ENCODE data around the gene SLC25A39. TPM values are rescaled to one million over a fixed set of nuclear protein-coding genes. Genes with fewer than 3 reads are reported as not detected.
A peak's percentile ranks its signal among the peaks of the same experiment; 100 is the strongest.

SLC25A39 gene
- total and polyA plus RNA-seq, 2 of the 13 experiments (the other 11 are each of a cell fraction or from before 2014, with no cell fraction given) = 144 to 151 TPM

GRCh38 chr17:44354582-44355561 lies 30.2 kb upstream of the SLC25A39 start (continued):
- TF ChIP-seq ZNF33B (CRISPR knock-in tag; IDR thresholded peaks at IDR 0.05) (peak; percentile 75; the same call in 1 of the 2 replicates), ADNP (CRISPR knock-in tag; IDR thresholded peaks at IDR 0.05) (no peak), NFE2L1 (CRISPR knock-in tag; IDR thresholded peaks at IDR 0.05; ENCODE audit: borderline replicate concordance) (no peak), PITX1 (CRISPR knock-in tag; IDR thresholded peaks at IDR 0.05) (0 out of 2 replicates have a peak, but pooled peaks have one; percentile 40), ZNF329 (CRISPR knock-in tag; IDR thresholded peaks at IDR 0.05; ENCODE audit: low read depth) (no peak), RBM39 (IDR thresholded peaks at IDR 0.05; ENCODE audit: low read depth, low read length, poor library complexity, severe bottlenecking) (no peak), ZNF674 (CRISPR knock-in tag; IDR thresholded peaks at IDR 0.05; ENCODE audit: low read depth) (peak; percentile 63; the same call in 1 of the 2 replicates), FOXA1 (IDR thresholded peaks at IDR 0.05) (no peak), FOXA1 (CRISPR knock-in tag; IDR thresholded peaks at IDR 0.05) (no peak), ZNF816 (CRISPR knock-in tag; IDR thresholded peaks at IDR 0.05; ENCODE audit: borderline replicate concordance) (no peak), BCL6 (CRISPR knock-in tag; IDR thresholded peaks at IDR 0.05) (no peak; the same call in 1 of the 2 replicates), NFIB (CRISPR knock-in tag; IDR thresholded peaks at IDR 0.05; ENCODE audit: borderline replicate concordance) (no peak), ZFP62 (CRISPR knock-in tag; IDR thresholded peaks at IDR 0.05) (no peak), ZNF180 (CRISPR knock-in tag; IDR thresholded peaks at IDR 0.05; ENCODE audit: borderline replicate concordance, low read depth) (no peak), FOSL2 (CRISPR knock-in tag; IDR thresholded peaks at IDR 0.05) (no peak), ZC3H13 (CRISPR knock-in tag; IDR thresholded peaks at IDR 0.05) (no peak), ZNF468 (CRISPR knock-in tag; IDR thresholded peaks at IDR 0.05) (no peak), ATF7 (IDR thresholded peaks at IDR 0.05) (no peak), ATF7 (CRISPR knock-in tag; IDR thresholded peaks at IDR 0.05) (no peak), ZFP82 (CRISPR knock-in tag; IDR thresholded peaks at IDR 0.05; ENCODE audit: borderline replicate concordance) (no peak)
- TF ChIP-seq, protein P1, sequence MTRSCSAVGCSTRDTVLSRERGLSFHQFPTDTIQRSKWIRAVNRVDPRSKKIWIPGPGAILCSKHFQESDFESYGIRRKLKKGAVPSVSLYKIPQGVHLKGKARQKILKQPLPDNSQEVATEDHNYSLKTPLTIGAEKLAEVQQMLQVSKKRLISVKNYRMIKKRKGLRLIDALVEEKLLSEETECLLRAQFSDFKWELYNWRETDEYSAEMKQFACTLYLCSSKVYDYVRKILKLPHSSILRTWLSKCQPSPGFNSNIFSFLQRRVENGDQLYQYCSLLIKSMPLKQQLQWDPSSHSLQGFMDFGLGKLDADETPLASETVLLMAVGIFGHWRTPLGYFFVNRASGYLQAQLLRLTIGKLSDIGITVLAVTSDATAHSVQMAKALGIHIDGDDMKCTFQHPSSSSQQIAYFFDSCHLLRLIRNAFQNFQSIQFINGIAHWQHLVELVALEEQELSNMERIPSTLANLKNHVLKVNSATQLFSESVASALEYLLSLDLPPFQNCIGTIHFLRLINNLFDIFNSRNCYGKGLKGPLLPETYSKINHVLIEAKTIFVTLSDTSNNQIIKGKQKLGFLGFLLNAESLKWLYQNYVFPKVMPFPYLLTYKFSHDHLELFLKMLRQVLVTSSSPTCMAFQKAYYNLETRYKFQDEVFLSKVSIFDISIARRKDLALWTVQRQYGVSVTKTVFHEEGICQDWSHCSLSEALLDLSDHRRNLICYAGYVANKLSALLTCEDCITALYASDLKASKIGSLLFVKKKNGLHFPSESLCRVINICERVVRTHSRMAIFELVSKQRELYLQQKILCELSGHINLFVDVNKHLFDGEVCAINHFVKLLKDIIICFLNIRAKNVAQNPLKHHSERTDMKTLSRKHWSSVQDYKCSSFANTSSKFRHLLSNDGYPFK (CRISPR knock-in tag; IDR thresholded peaks at IDR 0.05; ENCODE audit: borderline replicate concordance) = no peak
- TF ChIP-seq, protein P2, sequence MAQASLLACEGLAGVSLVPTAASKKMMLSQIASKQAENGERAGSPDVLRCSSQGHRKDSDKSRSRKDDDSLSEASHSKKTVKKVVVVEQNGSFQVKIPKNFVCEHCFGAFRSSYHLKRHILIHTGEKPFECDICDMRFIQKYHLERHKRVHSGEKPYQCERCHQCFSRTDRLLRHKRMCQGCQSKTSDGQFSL (CRISPR knock-in tag; IDR thresholded peaks at IDR 0.05) = 0 out of 2 replicates have a peak, but pooled peaks have one; percentile 18
- TF ChIP-seq, protein P3, sequence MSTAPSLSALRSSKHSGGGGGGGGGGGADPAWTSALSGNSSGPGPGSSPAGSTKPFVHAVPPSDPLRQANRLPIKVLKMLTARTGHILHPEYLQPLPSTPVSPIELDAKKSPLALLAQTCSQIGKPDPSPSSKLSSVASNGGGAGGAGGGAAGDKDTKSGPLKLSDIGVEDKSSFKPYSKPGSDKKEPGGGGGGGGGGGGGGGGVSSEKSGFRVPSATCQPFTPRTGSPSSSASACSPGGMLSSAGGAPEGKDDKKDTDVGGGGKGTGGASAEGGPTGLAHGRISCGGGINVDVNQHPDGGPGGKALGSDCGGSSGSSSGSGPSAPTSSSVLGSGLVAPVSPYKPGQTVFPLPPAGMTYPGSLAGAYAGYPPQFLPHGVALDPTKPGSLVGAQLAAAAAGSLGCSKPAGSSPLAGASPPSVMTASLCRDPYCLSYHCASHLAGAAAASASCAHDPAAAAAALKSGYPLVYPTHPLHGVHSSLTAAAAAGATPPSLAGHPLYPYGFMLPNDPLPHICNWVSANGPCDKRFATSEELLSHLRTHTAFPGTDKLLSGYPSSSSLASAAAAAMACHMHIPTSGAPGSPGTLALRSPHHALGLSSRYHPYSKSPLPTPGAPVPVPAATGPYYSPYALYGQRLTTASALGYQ (CRISPR knock-in tag; IDR thresholded peaks at IDR 0.05) = 0 out of 2 replicates have a peak, but pooled peaks have one; percentile 21
